Measurements from ENCODE around the gene WNT7A.

DNA sequence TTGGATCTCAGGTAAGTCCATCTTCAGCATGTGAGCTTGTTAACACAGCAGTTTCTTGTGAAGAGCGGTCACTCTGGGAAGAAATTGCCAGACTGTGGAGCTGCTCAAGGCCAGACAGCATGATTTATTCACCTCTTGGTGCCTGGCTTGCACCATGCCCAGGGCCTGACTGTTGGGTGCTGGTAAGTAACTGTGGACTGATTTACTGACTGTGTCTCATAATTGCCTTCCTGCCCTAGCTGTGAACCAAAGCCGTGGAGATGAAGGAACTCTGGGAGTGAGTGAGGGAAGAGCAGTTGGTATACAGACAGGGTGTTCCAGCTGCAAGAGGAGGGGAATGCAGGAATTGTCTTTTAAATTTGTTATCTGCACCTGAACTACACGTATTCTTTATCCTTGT, 18.5 kb upstream of the WNT7A start:
- TF ChIP-seq YY1 (IDR thresholded peaks at IDR 0.05; ENCODE audit: insufficient read depth, insufficient read length) (no peak), SUZ12 (IDR thresholded peaks at IDR 0.05; ENCODE audit: extremely low read depth, insufficient read depth, insufficient read length) (no peak), ZNF274 (IDR thresholded peaks at IDR 0.05; ENCODE audit: low read depth, low read length) (no peak)

Data from NT2/D1 (cell line).